Endothelial cell (in vitro differentiated cells): ENCODE measurements around the gene DNAJA4. TPM values are rescaled to one million over a fixed set of nuclear protein-coding genes. Genes with fewer than 3 reads are reported as not detected.

Experiments used
- DNase-seq: peaks from one replicate; pipeline ENCODE4 v3.0.0; 2021; ENCODE audit warnings: low spot score
- H3K27ac Mint-ChIP-seq: one replicate; pipeline ENCODE4 v1.8.0; 2021; ENCODE audit warnings: mixed read lengths, inconsistent platforms; ENCODE audit not compliant: unreplicated experiment
- H3K27me3 Mint-ChIP-seq: one replicate; pipeline ENCODE4 v1.8.0; 2021; ENCODE audit warnings: mild to moderate bottlenecking, moderate library complexity, mixed read lengths, inconsistent platforms; ENCODE audit not compliant: unreplicated experiment
- H3K36me3 Mint-ChIP-seq: one replicate; pipeline ENCODE4 v1.8.0; 2021; ENCODE audit warnings: mild to moderate bottlenecking, low read depth, mixed read lengths, inconsistent platforms; ENCODE audit not compliant: unreplicated experiment
- H3K4me1 Mint-ChIP-seq: one replicate; pipeline ENCODE4 v1.8.0; 2021; ENCODE audit warnings: mild to moderate bottlenecking, mixed read lengths, inconsistent platforms; ENCODE audit not compliant: unreplicated experiment
- H3K4me3 Mint-ChIP-seq: one replicate; pipeline ENCODE4 v1.8.0; 2021; ENCODE audit warnings: mild to moderate bottlenecking, mixed read lengths, inconsistent platforms; ENCODE audit not compliant: unreplicated experiment
- H3K9me3 Mint-ChIP-seq: one replicate; pipeline ENCODE4 v1.8.0; 2021; ENCODE audit warnings: mixed read lengths, inconsistent platforms; ENCODE audit not compliant: unreplicated experiment
- total RNA-seq: library from RNA; stranded (reverse); fragmentation: NEBNext Ultra II Directional; extraction: Animal tissue kit (Norgen Biotek cat#: 25700); gene quantifications from one replicate; pipeline ENCODE4 v1.2.1, GENCODE V29; 2021; ENCODE audit not compliant: unreplicated experiment
- TF ChIP-seq, protein P1 (sequence below): fragments of 200-600 bp; sonication (generic); IDR thresholded peaks from one replicate; pipeline ENCODE4 v1.5.0; 2021; ENCODE audit warnings: antibody characterized with exemption; ENCODE audit not compliant: unreplicated experiment

Gene DNAJA4
- total RNA-seq, 1 donor from 2014 or later: 2.1 TPM

DNA sequence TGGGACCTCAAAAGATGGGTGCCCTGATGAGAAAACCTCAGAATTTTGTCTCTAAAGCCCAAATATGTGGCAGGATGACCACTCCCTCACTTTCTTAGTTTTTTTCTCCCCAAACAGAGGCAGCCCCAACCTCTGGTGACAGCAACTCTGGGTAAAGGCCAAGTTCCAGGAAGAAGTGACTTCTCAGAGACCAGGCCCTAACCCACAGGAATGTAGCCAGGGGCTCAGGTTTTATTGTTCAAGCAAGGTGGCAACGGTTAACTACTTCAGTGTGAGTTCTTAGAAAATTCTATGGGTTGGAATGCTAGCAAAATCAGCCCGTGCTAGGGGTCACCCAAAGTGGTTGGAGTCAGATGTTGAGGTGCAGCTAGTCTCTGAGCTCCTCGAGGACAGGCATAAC is 5.1 kb upstream of the DNAJA4 start:
- Mint-ChIP-seq H3K4me3 (no peak overlapping the region), H3K27me3 (peaks cover 2% of the 10 kb centered on the region), H3K36me3 (no peaks in the 10 kb centered on the region), H3K4me1 (no peaks in the 10 kb centered on the region), H3K27ac (no peak overlapping the region), H3K9me3 (no peaks in the 10 kb centered on the region)
- DNase-seq: no peak
- TF ChIP-seq, protein P1, sequence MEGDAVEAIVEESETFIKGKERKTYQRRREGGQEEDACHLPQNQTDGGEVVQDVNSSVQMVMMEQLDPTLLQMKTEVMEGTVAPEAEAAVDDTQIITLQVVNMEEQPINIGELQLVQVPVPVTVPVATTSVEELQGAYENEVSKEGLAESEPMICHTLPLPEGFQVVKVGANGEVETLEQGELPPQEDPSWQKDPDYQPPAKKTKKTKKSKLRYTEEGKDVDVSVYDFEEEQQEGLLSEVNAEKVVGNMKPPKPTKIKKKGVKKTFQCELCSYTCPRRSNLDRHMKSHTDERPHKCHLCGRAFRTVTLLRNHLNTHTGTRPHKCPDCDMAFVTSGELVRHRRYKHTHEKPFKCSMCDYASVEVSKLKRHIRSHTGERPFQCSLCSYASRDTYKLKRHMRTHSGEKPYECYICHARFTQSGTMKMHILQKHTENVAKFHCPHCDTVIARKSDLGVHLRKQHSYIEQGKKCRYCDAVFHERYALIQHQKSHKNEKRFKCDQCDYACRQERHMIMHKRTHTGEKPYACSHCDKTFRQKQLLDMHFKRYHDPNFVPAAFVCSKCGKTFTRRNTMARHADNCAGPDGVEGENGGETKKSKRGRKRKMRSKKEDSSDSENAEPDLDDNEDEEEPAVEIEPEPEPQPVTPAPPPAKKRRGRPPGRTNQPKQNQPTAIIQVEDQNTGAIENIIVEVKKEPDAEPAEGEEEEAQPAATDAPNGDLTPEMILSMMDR: no peak

DNA sequence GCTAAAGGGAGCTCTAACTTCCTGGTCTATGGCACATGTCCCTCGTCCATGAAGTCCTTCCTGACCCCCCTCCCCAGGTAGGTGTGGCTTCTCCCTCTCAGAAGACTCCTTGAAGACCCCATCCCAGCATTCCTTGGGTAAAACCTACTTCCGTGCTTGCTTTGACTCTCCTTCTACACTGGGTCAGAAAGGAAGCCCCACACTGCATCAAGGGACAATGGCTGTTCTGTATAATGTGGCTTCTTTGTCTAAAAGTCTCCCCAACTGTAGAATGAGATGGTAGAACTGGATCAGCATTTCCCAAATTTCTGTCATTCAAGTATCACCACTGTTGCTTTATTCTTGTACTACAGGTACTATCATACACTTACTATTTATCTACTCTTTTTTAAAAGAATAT is 3.9 kb upstream of the DNAJA4 start:
- Mint-ChIP-seq H3K9me3 (no peaks in the 10 kb centered on the region), H3K4me3 (no peak overlapping the region), H3K27me3 (peaks cover 5% of the 10 kb centered on the region), H3K27ac (no peak overlapping the region), H3K36me3 (no peaks in the 10 kb centered on the region), H3K4me1 (peaks cover 2% of the 10 kb centered on the region)
- TF ChIP-seq, protein P1: no peak
- DNase-seq: no peak

DNA sequence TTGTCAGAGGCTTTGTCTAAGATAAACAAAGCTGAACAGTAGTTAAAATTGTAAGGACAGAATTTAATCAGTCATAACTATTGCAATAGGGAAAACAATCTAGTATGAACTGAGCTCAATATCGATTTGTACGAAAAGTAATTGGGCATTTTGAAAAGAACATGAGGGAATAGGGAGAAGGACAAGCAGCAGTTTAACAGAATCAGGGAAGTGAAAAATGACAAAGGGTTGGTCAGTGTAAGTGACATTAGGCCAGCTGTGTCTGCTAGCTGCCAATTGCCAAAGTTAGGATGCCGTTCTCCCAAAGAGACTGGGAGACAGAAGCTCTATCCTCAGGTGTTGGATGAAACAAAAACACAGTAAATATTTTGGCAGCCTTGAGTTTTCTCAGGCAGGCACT is 3.3 kb upstream of the DNAJA4 start:
- H3K27ac Mint-ChIP-seq: no peak overlapping the region
- no peak overlapping the region for H3K4me3 Mint-ChIP-seq
- peaks cover 5% of the 10 kb centered on the region for H3K27me3 Mint-ChIP-seq
- no peaks in the 10 kb centered on the region for H3K36me3 Mint-ChIP-seq
- TF ChIP-seq, protein P1: no peak
- peaks cover 2% of the 10 kb centered on the region for H3K4me1 Mint-ChIP-seq
- DNase-seq: no peak
- no peaks in the 10 kb centered on the region for H3K9me3 Mint-ChIP-seq

DNA sequence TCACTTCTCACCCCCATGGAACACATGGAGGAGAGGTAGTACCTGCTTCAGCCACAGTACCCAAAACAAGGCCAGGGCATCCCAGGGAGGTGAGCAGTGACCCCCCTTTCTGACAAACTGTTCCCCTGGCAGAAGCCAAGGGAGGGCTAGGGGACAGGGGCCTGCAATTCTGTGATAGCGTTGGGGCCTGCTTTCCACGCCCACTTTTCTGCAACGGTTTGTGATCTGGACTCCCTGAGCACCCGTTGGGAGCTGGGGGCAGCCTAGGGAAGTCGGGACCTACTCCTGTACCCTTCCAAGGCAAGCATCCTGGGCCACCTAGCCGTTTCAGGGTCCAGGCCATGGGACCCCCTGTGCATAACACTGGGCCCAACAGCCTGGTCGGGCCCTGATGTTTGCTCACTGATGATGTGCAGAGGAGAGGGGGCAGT is 996 bp upstream of the DNAJA4 start:
- Mint-ChIP-seq H3K4me1 (peaks cover 2% of the 10 kb centered on the region), H3K27ac (no peak overlapping the region), H3K36me3 (no peaks in the 10 kb centered on the region), H3K27me3 (peaks cover 5% of the 10 kb centered on the region), H3K9me3 (no peaks in the 10 kb centered on the region), H3K4me3 (no peak overlapping the region)
- TF ChIP-seq, protein P1: no peak
- no peak for DNase-seq

DNA sequence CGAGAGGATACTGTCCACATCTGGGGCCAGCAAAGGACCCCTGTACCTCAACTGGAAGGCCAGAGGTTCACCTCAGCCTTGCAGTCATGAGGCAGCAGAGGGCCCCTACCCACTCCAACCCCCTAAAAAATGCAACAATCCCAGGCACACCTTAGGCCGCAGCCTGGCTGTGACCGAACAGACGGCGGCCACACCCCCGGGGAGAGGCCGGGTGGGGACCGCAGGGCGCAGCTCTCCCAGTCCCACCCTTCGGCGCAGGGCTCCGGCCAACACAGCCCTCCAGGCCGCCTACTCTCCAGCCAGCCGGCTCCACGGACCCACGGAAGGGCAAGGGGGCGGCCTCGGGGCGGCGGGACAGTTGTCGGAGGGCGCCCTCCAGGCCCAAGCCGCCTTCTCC is 457 bp upstream of the DNAJA4 start:
- Mint-ChIP-seq H3K4me3 (no peak overlapping the region), H3K4me1 (peaks cover 2% of the 10 kb centered on the region)

More for the DNA sequence above, 457 bp upstream of the DNAJA4 start:
- H3K36me3 Mint-ChIP-seq: no peaks in the 10 kb centered on the region
- no peaks in the 10 kb centered on the region for H3K9me3 Mint-ChIP-seq
- no peak for DNase-seq
- TF ChIP-seq, protein P1: no peak
- no peak overlapping the region for H3K27ac Mint-ChIP-seq
- peaks cover 5% of the 10 kb centered on the region for H3K27me3 Mint-ChIP-seq
